A673 (cell line): ENCODE results near the gene NKPD1. TPM values are rescaled to one million over a fixed set of nuclear protein-coding genes. Genes with fewer than 3 reads are reported as not detected.

Experiments
- BruUV-seq: library from RNA; stranded (reverse); fragments of 400-500 nt; replicated peaks from 2 replicates; lab custom pipeline; 2021; lab: Mats Ljungman, UMichigan
- CTCF ChIA-PET: fragments of 300-600 bp; sonication (Branson Sonifier 250); formaldehyde crosslinking; loops from one replicate; lab custom pipeline; 2022; ENCODE audit warnings: antibody characterized with exemption; lab: Charles Lee
- POLR2A ChIA-PET: fragments of 300-600 bp; sonication (Branson Sonifier 250); formaldehyde crosslinking; loops from one replicate; lab custom pipeline; 2022; ENCODE audit warnings: antibody characterized with exemption; ENCODE audit not compliant: low non-redundant PET; lab: Charles Lee
- DNase-seq: peaks from one replicate; pipeline ENCODE4 v3.0.0-alpha.2; 2015; ENCODE audit warnings: low spot score
- H3K27ac ChIP-seq: fragments of 200-600 bp; sonication (generic); 2 replicates; pipeline ENCODE4 v1.5.1; 2016; ENCODE audit warnings: mixed run types, low read depth, mild to moderate bottlenecking, mixed read lengths, antibody characterized with exemption, low read length; ENCODE audit not compliant: poor library complexity, severe bottlenecking
- H3K27me3 ChIP-seq: fragments of 200-600 bp; sonication (generic); replicated peaks from 2 replicates; pipeline ENCODE4 v1.6.1; 2017; ENCODE audit warnings: mixed run types, low read depth, mild to moderate bottlenecking, mixed read lengths, antibody characterized with exemption, low read length; ENCODE audit not compliant: insufficient read depth, poor library complexity
- H3K36me3 ChIP-seq: fragments of 200-600 bp; sonication (generic); 2 replicates; pipeline ENCODE4 v1.6.1; 2016; ENCODE audit warnings: mixed run types, mild to moderate bottlenecking, mixed read lengths, antibody characterized with exemption, low read length; ENCODE audit not compliant: insufficient read depth, poor library complexity, severe bottlenecking
- H3K4me1 ChIP-seq: fragments of 200-600 bp; sonication (generic); 2 replicates; pipeline ENCODE4 v1.6.1; 2017; ENCODE audit warnings: mixed run types, mild to moderate bottlenecking, mixed read lengths, antibody characterized with exemption, low read length; ENCODE audit not compliant: insufficient read depth, poor library complexity, severe bottlenecking
- H3K4me3 ChIP-seq: fragments of 200-600 bp; sonication (generic); 2 replicates; pipeline ENCODE4 v1.5.1; 2016; ENCODE audit warnings: low read depth, mixed run types, mild to moderate bottlenecking, mixed read lengths, low read length; ENCODE audit not compliant: poor library complexity, severe bottlenecking
- H3K9me3 ChIP-seq: fragments of 200-600 bp; sonication (generic); 2 replicates; pipeline ENCODE4 v1.6.1; 2016; ENCODE audit warnings: mixed run types, low read depth, mild to moderate bottlenecking, mixed read lengths, antibody characterized with exemption, low read length; ENCODE audit not compliant: poor library complexity, severe bottlenecking
- CTCF ChIP-seq: fragments of 300-800, 200-600 bp; sonication (generic); conservative IDR thresholded peaks from 2 replicates; pipeline ENCODE4 v1.5.1; 2017; ENCODE audit warnings: low read depth, mild to moderate bottlenecking, antibody characterized with exemption, low read length, moderate library complexity, mixed read lengths
- EZH2 ChIP-seq: fragments of 200-600 bp; sonication (generic); IDR thresholded peaks from 2 replicates; pipeline ENCODE4 v1.6.1; 2017; ENCODE audit warnings: borderline replicate concordance, low read depth, mild to moderate bottlenecking, mixed read lengths, antibody characterized with exemption, low read length; ENCODE audit not compliant: poor library complexity, severe bottlenecking
- intact Hi-C: fragments of 100-400 bp; cut with micrococcal nuclease; formaldehyde crosslinking; loops from one replicate; pipeline ENCODE4 v1.10.0; 2022; ENCODE audit not compliant: unreplicated experiment
- total RNA-seq: library from RNA; stranded (reverse); gene quantifications from 2 replicates; pipeline ENCODE4 v1.2.3, GENCODE V29; 2021

NKPD1 gene
- total RNA-seq, 1 experiment from 2014 or later: 0.30 TPM

DNA sequence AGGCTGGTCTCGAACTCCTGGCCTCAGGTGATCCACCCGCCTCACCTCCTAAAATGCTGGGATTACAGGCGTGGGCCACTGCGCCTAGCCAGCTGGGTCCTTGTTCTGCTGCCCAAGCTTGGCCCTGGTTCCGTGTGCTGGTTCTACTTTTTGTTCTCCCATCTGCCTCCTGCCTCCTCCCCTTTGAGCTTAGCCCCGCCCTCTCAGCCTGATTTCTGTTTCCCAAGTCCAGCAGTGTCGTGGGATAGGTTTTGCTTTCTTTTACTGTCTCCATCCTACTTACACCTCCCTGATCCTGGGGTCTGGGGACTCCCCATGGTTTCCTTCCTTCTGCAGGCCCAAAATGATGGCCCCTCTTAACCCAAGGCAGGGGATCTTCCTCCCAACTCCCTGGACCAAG, 20.2 kb upstream of the NKPD1 start:
- H3K4me1 ChIP-seq: peaks cover 7% of the 10 kb centered on the region
- H3K4me3 ChIP-seq: no peak overlapping the region
- POLR2A ChIA-PET: no interaction called here
- intact Hi-C loops: loop anchor here (10.0 kb wide), 1 partner anchor 166 kb away; no protein-coding TSS in a partner anchor
- no peak for DNase-seq
- H3K9me3 ChIP-seq: no peaks in the 10 kb centered on the region
- no peak overlapping the region for H3K27ac ChIP-seq
- TF ChIP-seq CTCF: no peak
- TF ChIP-seq EZH2: no peak
- H3K36me3 ChIP-seq: no peaks in the 10 kb centered on the region
- no peaks in the 10 kb centered on the region for H3K27me3 ChIP-seq
- no TSS peak for BruUV-seq
- CTCF ChIA-PET: no interaction called here

DNA sequence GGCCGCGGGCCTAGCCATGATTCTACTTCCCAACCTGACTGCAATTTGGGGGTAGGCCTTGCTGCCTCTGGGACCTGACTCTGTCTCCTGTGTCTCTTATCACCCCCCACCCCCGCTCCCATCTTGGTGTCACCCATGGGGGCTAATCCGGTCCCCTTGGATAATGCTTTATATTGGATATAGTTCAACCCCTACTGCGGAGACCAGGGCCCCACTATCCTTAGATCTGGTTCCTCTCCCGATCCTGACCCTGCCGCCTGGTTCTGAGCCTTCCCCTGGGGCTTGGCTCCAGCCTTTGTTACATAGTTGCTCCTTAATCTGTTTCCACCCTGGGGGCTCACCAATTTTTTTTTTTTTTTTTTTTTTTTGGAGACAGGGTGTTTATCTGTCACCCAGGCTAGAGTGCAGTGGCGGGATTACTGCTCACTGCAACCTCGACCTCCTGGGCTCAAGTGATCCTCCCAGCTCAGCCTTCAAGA, 19.1 kb upstream of the NKPD1 start:
- BruUV-seq: TSS peak; percentile 73
- Histone ChIP-seq H3K27me3 (no peaks in the 10 kb centered on the region), H3K9me3 (no peaks in the 10 kb centered on the region), H3K36me3 (no peaks in the 10 kb centered on the region), H3K4me1 (peaks cover 7% of the 10 kb centered on the region), H3K4me3 (peak overlapping the region; percentile 77), H3K27ac (peak overlapping the region; percentile 64)
- DNase-seq: no peak
- intact Hi-C loops: loop anchor here (10.0 kb wide), 1 partner anchor 165 kb away; no protein-coding TSS in a partner anchor
- TF ChIP-seq CTCF (no peak), EZH2 (no peak)
- ChIA-PET CTCF (no interaction called here), POLR2A (no interaction called here)

DNA sequence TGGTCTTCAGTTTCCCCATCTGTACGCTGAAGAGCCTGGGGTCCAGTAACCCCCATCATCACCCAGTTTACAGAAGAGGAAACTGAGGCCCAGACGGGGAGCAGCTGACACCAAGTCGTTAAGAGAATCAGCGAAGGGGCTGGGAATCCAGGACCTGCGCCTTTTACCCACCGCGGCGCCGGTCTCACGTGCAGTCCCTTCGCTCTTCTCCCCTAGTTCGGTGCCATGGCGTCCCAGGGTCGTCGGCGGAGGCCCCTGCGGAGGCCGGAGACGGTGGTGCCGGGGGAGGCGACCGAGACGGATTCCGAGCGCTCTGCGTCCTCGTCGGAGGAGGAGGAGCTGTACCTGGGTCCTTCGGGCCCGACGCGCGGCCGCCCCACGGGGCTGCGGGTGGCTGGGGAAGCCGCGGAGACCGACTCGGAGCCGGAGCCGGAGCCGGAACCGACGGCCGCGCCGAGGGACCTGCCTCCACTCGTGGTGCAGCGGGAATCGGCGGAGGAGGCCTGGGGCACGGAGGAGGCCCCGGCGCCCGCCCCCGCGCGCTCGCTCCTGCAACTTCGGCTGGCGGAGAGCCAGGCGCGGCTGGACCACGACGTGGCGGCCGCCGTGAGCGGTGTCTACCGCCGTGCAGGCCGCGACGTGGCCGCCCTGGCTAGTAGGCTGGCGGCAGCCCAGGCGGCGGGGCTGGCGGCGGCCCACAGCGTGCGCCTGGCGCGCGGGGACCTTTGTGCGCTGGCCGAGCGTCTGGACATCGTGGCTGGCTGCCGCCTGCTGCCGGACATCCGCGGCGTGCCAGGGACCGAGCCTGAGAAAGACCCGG, 18.5 kb upstream of the NKPD1 start:
- H3K4me3 ChIP-seq: peak overlapping the region; percentile 77
- no peaks in the 10 kb centered on the region for H3K9me3 ChIP-seq
- peak; percentile 26 for DNase-seq
- no peaks in the 10 kb centered on the region for H3K36me3 ChIP-seq
- ChIA-PET CTCF (interaction anchor here (0.6 to 1.3 kb wide), 4 partner anchors 70 to 455 kb away, joined by 3 to 4 read pairs (median 3); no protein-coding TSS in a partner anchor), POLR2A (interaction anchor here (0.6 kb wide), 1 partner anchor 131 kb away, joined by 20 read pairs; no protein-coding TSS in a partner anchor)
- H3K4me1 ChIP-seq: peaks cover 7% of the 10 kb centered on the region
- H3K27me3 ChIP-seq: no peaks in the 10 kb centered on the region
- intact Hi-C loops: no loop called here
- no TSS peak for BruUV-seq
- H3K27ac ChIP-seq: peak overlapping the region; percentile 64
- TF ChIP-seq EZH2: no peak
- TF ChIP-seq CTCF: no peak
